GM23338 (cell line): ENCODE results near the gene MYOM1. TPM values are rescaled to one million over a fixed set of nuclear protein-coding genes. Genes with fewer than 3 reads are reported as not detected.

Source experiments
- ATAC-seq: fragments of 200-7000 bp; cut with Tn5 transposase; 3 replicates; pipeline ENCODE4 v1.9.1; 2020
- DNase-seq: peaks from one replicate; pipeline ENCODE4 v3.0.0-alpha.2; 2015; ENCODE audit warnings: low spot score
- H2AFZ ChIP-seq: fragments of 200-600 bp; sonication (generic); 2 replicates; pipeline ENCODE4 v1.8.0; 2016; ENCODE audit warnings: antibody characterized with exemption, mild to moderate bottlenecking, moderate library complexity
- H3F3A ChIP-seq: fragments of 200-600 bp; sonication (generic); replicated peaks from 2 replicates; pipeline ENCODE4 v1.8.0; 2017; ENCODE audit warnings: antibody characterized with exemption, mixed run types, low read depth
- H3K27ac ChIP-seq: fragments of 200-600 bp; sonication (generic); 2 replicates; pipeline ENCODE4 v1.6.1; 2016; ENCODE audit warnings: low read depth
- H3K27me3 ChIP-seq: fragments of 200-600 bp; sonication (generic); 2 replicates; pipeline ENCODE4 v1.8.0; 2016; ENCODE audit warnings: mild to moderate bottlenecking, mixed run types, moderate library complexity; ENCODE audit not compliant: insufficient read depth
- H3K36me3 ChIP-seq: fragments of 200-600 bp; sonication (generic); 2 replicates; pipeline ENCODE4 v1.8.0; 2016; ENCODE audit warnings: mild to moderate bottlenecking; ENCODE audit not compliant: insufficient read depth
- H3K4me1 ChIP-seq: fragments of 200-600 bp; sonication (generic); 2 replicates; pipeline ENCODE4 v1.8.0; 2016; ENCODE audit warnings: mild to moderate bottlenecking, moderate library complexity; ENCODE audit not compliant: insufficient read depth
- H3K4me2 ChIP-seq: fragments of 200-600 bp; sonication (generic); 2 replicates; pipeline ENCODE4 v1.7.1; 2017; ENCODE audit warnings: mixed run types
- H3K4me3 ChIP-seq: fragments of 200-600 bp; sonication (generic); 2 replicates; pipeline ENCODE4 v1.6.1; 2016; ENCODE audit warnings: mixed run types
- H3K79me2 ChIP-seq: fragments of 200-600 bp; sonication (generic); replicated peaks from 2 replicates; pipeline ENCODE4 v1.8.0; 2017; ENCODE audit warnings: mild to moderate bottlenecking; ENCODE audit not compliant: insufficient read depth
- H3K9me2 ChIP-seq: fragments of 200-600 bp; sonication (generic); 2 replicates; pipeline ENCODE4 v1.8.0; 2017; ENCODE audit not compliant: insufficient read depth
- H4K20me1 ChIP-seq: fragments of 200-600 bp; sonication (generic); replicated peaks from 2 replicates; pipeline ENCODE4 v1.8.0; 2017; ENCODE audit warnings: mild to moderate bottlenecking; ENCODE audit not compliant: insufficient read depth
- H3K27ac Mint-ChIP-seq: 2 replicates; pipeline ENCODE4 v1.8.0; 2020; ENCODE audit warnings: inconsistent platforms, mild to moderate bottlenecking, moderate library complexity, mixed read lengths
- H3K27me3 Mint-ChIP-seq: 3 replicates; pipeline ENCODE4 v1.8.0; 2022; ENCODE audit warnings: low read depth, mild to moderate bottlenecking, moderate library complexity, mixed read lengths, inconsistent platforms; ENCODE audit not compliant: insufficient read depth, poor library complexity
- H3K36me3 Mint-ChIP-seq: 3 replicates; pipeline ENCODE4 v1.8.0; 2021; ENCODE audit warnings: low read depth, mild to moderate bottlenecking, inconsistent platforms, moderate library complexity, mixed read lengths
- H3K4me1 Mint-ChIP-seq: 3 replicates; pipeline ENCODE4 v1.8.0; 2020; ENCODE audit warnings: mild to moderate bottlenecking, inconsistent platforms, mixed read lengths
- H3K4me3 Mint-ChIP-seq: 3 replicates; pipeline ENCODE4 v1.8.0; 2021; ENCODE audit warnings: moderate library complexity, mild to moderate bottlenecking, inconsistent platforms, mixed read lengths
- H3K9me3 Mint-ChIP-seq: 3 replicates; pipeline ENCODE4 v1.8.0; 2020; ENCODE audit warnings: moderate library complexity, mild to moderate bottlenecking, inconsistent platforms, mixed read lengths
- CREB1 ChIP-seq: fragments of 250-450 bp; sonication (Bioruptor Pico); IDR thresholded peaks from 2 replicates; pipeline ENCODE4 v1.5.0; 2020; ENCODE audit warnings: low read depth, mild to moderate bottlenecking, moderate library complexity
- CTCF ChIP-seq, 2 experiments: fragments of 200-600 bp in 1 of 2; sonication (generic) in 1 of 2; conservative IDR thresholded peaks; 2 replicates each; pipeline versions ENCODE4 v1.5.1 to v1.6.1; 2016 to 2017; ENCODE audit warnings: antibody characterized with exemption in 2 of 2, low read depth in 2 of 2, mild to moderate bottlenecking in 2 of 2, moderate library complexity in 1 of 2
- ETS1 ChIP-seq: IDR thresholded peaks from 2 replicates; pipeline ENCODE4 v1.6.1; 2016; ENCODE audit warnings: antibody characterized with exemption
- EZH2 ChIP-seq: fragments of 200-600 bp; sonication (generic); IDR thresholded peaks from one replicate; pipeline ENCODE4 v1.8.0; 2017; ENCODE audit warnings: antibody characterized with exemption, mild to moderate bottlenecking, low read depth; ENCODE audit not compliant: unreplicated experiment
- EZH2phosphoT487 ChIP-seq: fragments of 200-600 bp; sonication (generic); IDR thresholded peaks from one replicate; pipeline ENCODE4 v1.8.1; 2018; ENCODE audit warnings: antibody characterized with exemption; ENCODE audit not compliant: unreplicated experiment
- JUNB ChIP-seq: IDR thresholded peaks from one replicate; pipeline ENCODE4 v1.6.1; 2016; ENCODE audit warnings: antibody characterized with exemption; ENCODE audit not compliant: unreplicated experiment
- NANOG ChIP-seq: IDR thresholded peaks from 2 replicates; pipeline ENCODE4 v1.6.1; 2016; ENCODE audit warnings: antibody characterized with exemption, borderline replicate concordance
- POLR2AphosphoS5 ChIP-seq: IDR thresholded peaks from 2 replicates; pipeline ENCODE4 v1.6.1; 2016; ENCODE audit warnings: antibody characterized with exemption, low read depth
- REST ChIP-seq: IDR thresholded peaks from one replicate; pipeline ENCODE4 v1.6.1; 2018; ENCODE audit warnings: antibody characterized with exemption; ENCODE audit not compliant: unreplicated experiment
- STAT1 ChIP-seq: IDR thresholded peaks from one replicate; pipeline ENCODE4 v1.6.1; 2016; ENCODE audit warnings: antibody characterized with exemption; ENCODE audit not compliant: unreplicated experiment
- ZNF114 ChIP-seq: fragments of 250-450 bp; sonication (Bioruptor Pico); IDR thresholded peaks from 2 replicates; pipeline ENCODE4 v1.5.0; 2020; ENCODE audit warnings: mild to moderate bottlenecking, moderate library complexity
- ZNF331 ChIP-seq: fragments of 250-450 bp; sonication (Bioruptor Pico); IDR thresholded peaks from 2 replicates; pipeline ENCODE4 v1.5.0; 2020; ENCODE audit warnings: low read depth, mild to moderate bottlenecking, moderate library complexity
- ZNF462 ChIP-seq: fragments of 250-450 bp; sonication (Bioruptor Pico); IDR thresholded peaks from 2 replicates; pipeline ENCODE4 v1.5.0; 2020; ENCODE audit warnings: mild to moderate bottlenecking, moderate library complexity
- polyA plus RNA-seq: library from polyadenylated mRNA; unstranded; fragments of >200 nt; fragmentation: Nextera tagmentation; extraction: Ambion mirVana; gene quantifications from 2 replicates; pipeline ENCODE4 v1.2.1, GENCODE V29; 2016
- total RNA-seq: library from RNA; depleted of rRNA; stranded (reverse); fragments of >200 nt; shearing (Covaris generic); gene quantifications from 2 replicates; pipeline ENCODE4 v1.2.3, GENCODE V29; 2014

MYOM1 gene
- total and polyA plus RNA-seq, 2 experiments from 2014 or later = 0.27 to 0.38 TPM

GRCh38 chr18:3130344-3130743 lies 89.4 kb downstream of the MYOM1 start:
- Histone ChIP-seq H3K79me2 (no peaks in the 10 kb centered on the region), H3K4me3 (no peak overlapping the region), H2AFZ (no peak overlapping the region), H3K9me2 (no peaks in the 10 kb centered on the region), H4K20me1 (no peaks in the 10 kb centered on the region), H3K4me2 (no peak overlapping the region), H3K4me1 (no peaks in the 10 kb centered on the region), H3K27me3 (no peaks in the 10 kb centered on the region), H3K27ac (no peak overlapping the region), H3F3A (no peaks in the 10 kb centered on the region; the same call in 1 of the 2 replicates), H3K36me3 (no peaks in the 10 kb centered on the region)
- DNase-seq (no peak), ATAC-seq (no peak)
- no peak for TF ChIP-seq ZNF331
- no peak for TF ChIP-seq EZH2phosphoT487
- no peak for TF ChIP-seq CREB1 (CRISPR knock-in tag)
- TF ChIP-seq ZNF462 = no peak
- TF ChIP-seq EZH2 = no peak
- TF ChIP-seq ETS1 = no peak
- TF ChIP-seq POLR2AphosphoS5 = no peak
- TF ChIP-seq NANOG = no peak
- TF ChIP-seq CTCF (conservative IDR thresholded peaks at IDR 0.05; ENCODE audit: low read depth in 2 of 2) = no peak
- TF ChIP-seq ZNF114 (CRISPR knock-in tag) = no peak
- TF ChIP-seq STAT1 = no peak
- TF ChIP-seq JUNB = no peak
- no peak for TF ChIP-seq REST
- Mint-ChIP-seq H3K4me1 (peaks cover 5% of the 10 kb centered on the region; the same call in 2 of the 3 replicates), H3K27ac (no peak overlapping the region), H3K36me3 (no peaks in the 10 kb centered on the region), H3K27me3 (peaks cover 3% of the 10 kb centered on the region), H3K9me3 (no peaks in the 10 kb centered on the region), H3K4me3 (no peak overlapping the region)
